DND-41 (cell line): ENCODE results near the gene ZNF444.
"Not testable (repeated sequence)": the region's sequence is repeated elsewhere in the genome, so short reads cannot be mapped to it uniquely, and the experiment has no call there.

Experiments used
- ATAC-seq: fragments of 200-7000 bp; cut with Tn5 transposase; 3 replicates; pipeline ENCODE4 v1.9.1; 2021; ENCODE audit warnings: low read depth; ENCODE audit not compliant: insufficient read depth
- DNase-seq: peaks from one replicate; pipeline ENCODE4 v3.0.0-alpha.2; 2020
- H2AFZ ChIP-seq: 2 replicates; pipeline ENCODE4 v1.6.0; 2012; ENCODE audit warnings: low read depth, low read length
- H3K27ac ChIP-seq: 2 replicates; pipeline ENCODE4 v1.5.1; 2012; ENCODE audit warnings: low read length, inconsistent platforms
- H3K27me3 ChIP-seq: fragments of 200-600 bp; sonication (generic); 2 replicates; pipeline ENCODE4 v1.6.0; 2012; ENCODE audit warnings: low read length, mild to moderate bottlenecking, inconsistent platforms; ENCODE audit not compliant: insufficient read depth, poor library complexity
- H3K36me3 ChIP-seq: 2 replicates; pipeline ENCODE4 v1.5.1; 2012; ENCODE audit warnings: low read length, inconsistent platforms; ENCODE audit not compliant: insufficient read depth
- H3K4me1 ChIP-seq: 2 replicates; pipeline ENCODE4 v1.5.1; 2012; ENCODE audit warnings: mild to moderate bottlenecking, low read length; ENCODE audit not compliant: insufficient read depth
- H3K4me2 ChIP-seq: 2 replicates; pipeline ENCODE4 v1.6.0; 2012; ENCODE audit warnings: mild to moderate bottlenecking, moderate library complexity, low read length, inconsistent platforms; ENCODE audit not compliant: insufficient read depth
- H3K4me3 ChIP-seq, 2 experiments: fragments of 200-600 bp in 1 of 2; shearing (Covaris generic) in 1 of 2; 2 replicates each; pipeline ENCODE4 v1.5.1; 2012 to 2016; ENCODE audit warnings: inconsistent platforms in 2 of 2, low read length in 2 of 2, mild to moderate bottlenecking in 2 of 2, low read depth in 1 of 2, moderate library complexity in 1 of 2
- H3K79me2 ChIP-seq: 2 replicates; pipeline ENCODE4 v1.6.0; 2012; ENCODE audit warnings: low read length, inconsistent platforms; ENCODE audit not compliant: insufficient read depth
- H3K9ac ChIP-seq: 2 replicates; pipeline ENCODE4 v1.6.0; 2012; ENCODE audit warnings: low read depth, mild to moderate bottlenecking, inconsistent platforms, low read length, moderate library complexity
- H3K9me3 ChIP-seq: 2 replicates; pipeline ENCODE4 v1.5.1; 2012; ENCODE audit warnings: low read length, moderate library complexity, mild to moderate bottlenecking, inconsistent platforms; ENCODE audit not compliant: insufficient read depth, severe bottlenecking
- H4K20me1 ChIP-seq: 2 replicates; pipeline ENCODE4 v1.6.0; 2012; ENCODE audit warnings: low read length; ENCODE audit not compliant: insufficient read depth
- EZH2 ChIP-seq: IDR thresholded peaks from 3 replicates; pipeline ENCODE4 v1.6.1; 2012; ENCODE audit warnings: borderline replicate concordance, low read depth, mild to moderate bottlenecking, moderate library complexity, low read length, inconsistent platforms; ENCODE audit not compliant: severe bottlenecking
- TF ChIP-seq, protein P1 (sequence below): IDR thresholded peaks from 2 replicates; pipeline ENCODE4 v1.5.1; 2012; ENCODE audit warnings: borderline replicate concordance, low read length, moderate library complexity, mild to moderate bottlenecking; ENCODE audit not compliant: poor library complexity, severe bottlenecking; ENCODE audit errors: extremely low read depth

ZNF444 gene

GRCh38 chr19:56191711-56192110 is 50.6 kb downstream of the ZNF444 start:
- TF ChIP-seq EZH2: no peak
- TF ChIP-seq, protein P1, sequence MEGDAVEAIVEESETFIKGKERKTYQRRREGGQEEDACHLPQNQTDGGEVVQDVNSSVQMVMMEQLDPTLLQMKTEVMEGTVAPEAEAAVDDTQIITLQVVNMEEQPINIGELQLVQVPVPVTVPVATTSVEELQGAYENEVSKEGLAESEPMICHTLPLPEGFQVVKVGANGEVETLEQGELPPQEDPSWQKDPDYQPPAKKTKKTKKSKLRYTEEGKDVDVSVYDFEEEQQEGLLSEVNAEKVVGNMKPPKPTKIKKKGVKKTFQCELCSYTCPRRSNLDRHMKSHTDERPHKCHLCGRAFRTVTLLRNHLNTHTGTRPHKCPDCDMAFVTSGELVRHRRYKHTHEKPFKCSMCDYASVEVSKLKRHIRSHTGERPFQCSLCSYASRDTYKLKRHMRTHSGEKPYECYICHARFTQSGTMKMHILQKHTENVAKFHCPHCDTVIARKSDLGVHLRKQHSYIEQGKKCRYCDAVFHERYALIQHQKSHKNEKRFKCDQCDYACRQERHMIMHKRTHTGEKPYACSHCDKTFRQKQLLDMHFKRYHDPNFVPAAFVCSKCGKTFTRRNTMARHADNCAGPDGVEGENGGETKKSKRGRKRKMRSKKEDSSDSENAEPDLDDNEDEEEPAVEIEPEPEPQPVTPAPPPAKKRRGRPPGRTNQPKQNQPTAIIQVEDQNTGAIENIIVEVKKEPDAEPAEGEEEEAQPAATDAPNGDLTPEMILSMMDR: no peak
- H3K9me3 ChIP-seq: no peaks in the 10 kb centered on the region
- H4K20me1 ChIP-seq: no peaks in the 10 kb centered on the region
- ATAC-seq: no peak
- DNase-seq: no peak
- no peak overlapping the region for H3K9ac ChIP-seq
- H3K4me2 ChIP-seq: no peak overlapping the region
- H3K27ac ChIP-seq: no peak overlapping the region
- H3K4me1 ChIP-seq: no peaks in the 10 kb centered on the region
- no peaks in the 10 kb centered on the region for H3K27me3 ChIP-seq
- no peaks in the 10 kb centered on the region for H3K36me3 ChIP-seq
- H3K4me3 ChIP-seq: no peak overlapping the region
- no peaks in the 10 kb centered on the region for H3K79me2 ChIP-seq
- no peak overlapping the region for H2AFZ ChIP-seq

GRCh38 chr19:56193981-56194640 is 53.0 kb downstream of the ZNF444 start:
- ATAC-seq: no peak
- DNase-seq: no peak
- no peaks in the 10 kb centered on the region for H4K20me1 ChIP-seq
- no peak overlapping the region for H3K9ac ChIP-seq
- H3K4me2 ChIP-seq: no peak overlapping the region
- TF ChIP-seq EZH2: no peak
- TF ChIP-seq, protein P1: no peak
- H2AFZ ChIP-seq: no peak overlapping the region
- no peak overlapping the region for H3K4me3 ChIP-seq
- no peaks in the 10 kb centered on the region for H3K4me1 ChIP-seq
- no peaks in the 10 kb centered on the region for H3K79me2 ChIP-seq
- H3K27ac ChIP-seq: no peak overlapping the region
- no peaks in the 10 kb centered on the region for H3K36me3 ChIP-seq
- no peaks in the 10 kb centered on the region for H3K27me3 ChIP-seq
- no peaks in the 10 kb centered on the region for H3K9me3 ChIP-seq

GRCh38 chr19:56197646-56198045 is 56.6 kb downstream of the ZNF444 start, which contains the start of gene ZSCAN5B:
Gene ZSCAN5B, minus strand, starts transcription at chr19:56197783. Its CDS starts 4,731 bp downstream, at chr19:56193052.
- H3K4me1 ChIP-seq, H3K4me3 ChIP-seq, H3K36me3 ChIP-seq, H3K79me2 ChIP-seq, H3K27me3 ChIP-seq, ATAC-seq, H4K20me1 ChIP-seq, H3K4me2 ChIP-seq, H3K9ac ChIP-seq, DNase-seq, H3K9me3 ChIP-seq, H2AFZ ChIP-seq, H3K27ac ChIP-seq: not testable (repeated sequence)

GRCh38 chr19:56199687-56200086 is 58.6 kb downstream of the ZNF444 start:
- no peaks in the 10 kb centered on the region for H3K36me3 ChIP-seq
- ATAC-seq (no peak), DNase-seq (no peak)
- no peaks in the 10 kb centered on the region for H4K20me1 ChIP-seq
- no peak overlapping the region for H3K27ac ChIP-seq
- H3K79me2 ChIP-seq: no peaks in the 10 kb centered on the region
- H3K9ac ChIP-seq: no peak overlapping the region
- H3K4me2 ChIP-seq: no peak overlapping the region
- H3K27me3 ChIP-seq: no peaks in the 10 kb centered on the region
- H3K4me3 ChIP-seq: no peak overlapping the region
- no peak for TF ChIP-seq EZH2
- TF ChIP-seq, protein P1: no peak
- H3K4me1 ChIP-seq: no peaks in the 10 kb centered on the region
- no peak overlapping the region for H2AFZ ChIP-seq
- no peaks in the 10 kb centered on the region for H3K9me3 ChIP-seq
